Ectodermal cell (in vitro differentiated cells): ENCODE results near the gene SLC34A1.
A peak's percentile ranks its signal among the peaks of the same experiment; 100 is the strongest.

Source experiments
- H3K27ac ChIP-seq: 2 replicates; pipeline ENCODE4 v1.7.0; 2013; ENCODE audit warnings: mild to moderate bottlenecking, low read depth, low read length; ENCODE audit not compliant: insufficient read depth, poor library complexity, severe bottlenecking
- H3K27me3 ChIP-seq: 2 replicates; pipeline ENCODE4 v1.7.0; 2013; ENCODE audit warnings: mild to moderate bottlenecking, low read length; ENCODE audit not compliant: insufficient read depth, control insufficient read depth, poor library complexity, severe bottlenecking
- H3K36me3 ChIP-seq: one replicate; pipeline ENCODE4 v1.7.0; 2013; ENCODE audit warnings: low read length; ENCODE audit not compliant: control insufficient read depth, insufficient read depth
- H3K4me1 ChIP-seq: one replicate; pipeline ENCODE4 v1.7.0; 2013; ENCODE audit warnings: low read length; ENCODE audit not compliant: control insufficient read depth, insufficient read depth
- H3K4me3 ChIP-seq: 2 replicates; pipeline ENCODE4 v1.7.0; 2013; ENCODE audit warnings: low read depth, low read length, control low read depth; ENCODE audit not compliant: insufficient read depth
- H3K9me3 ChIP-seq: 2 replicates; pipeline ENCODE4 v1.7.0; 2013; ENCODE audit warnings: mild to moderate bottlenecking, low read length, moderate library complexity; ENCODE audit not compliant: control insufficient read depth
- WGBS, 2 experiments: methylation state at CpG; one replicate each; pipeline ENCODE4 v1.1.7; 2013; ENCODE audit warnings: missing lambda C conversion rate in 2 of 2; 5-methylcytosine and 5-hydroxymethylcytosine counted together

The SLC34A1 gene

GRCh38 chr5:177362292-177362609 lies 22.0 kb upstream of the SLC34A1 start:
- Histone ChIP-seq H3K36me3 (no peaks in the 10 kb centered on the region), H3K27me3 (peaks cover 20% of the 10 kb centered on the region), H3K9me3 (no peaks in the 10 kb centered on the region), H3K27ac (no peak overlapping the region), H3K4me3 (no peak overlapping the region), H3K4me1 (peaks cover 22% of the 10 kb centered on the region)
- WGBS, 2 experiments: 68 to 69% methylated on average over 8 of the region's 8 CpGs

- peak overlapping the region; percentile 38 for H3K4me3 ChIP-seq
- peaks cover 26% of the 10 kb centered on the region for H3K27me3 ChIP-seq
- peaks cover 28% of the 10 kb centered on the region for H3K4me1 ChIP-seq
- H3K27ac ChIP-seq: no peak overlapping the region
- H3K9me3 ChIP-seq: no peaks in the 10 kb centered on the region
- 6 to 7% methylated on average over 59 of the region's 59 CpGs for WGBS, 2 experiments
- H3K36me3 ChIP-seq: no peaks in the 10 kb centered on the region
Measured at GRCh38 chr5:177362610-177363507, 21.4 kb upstream of the SLC34A1 start.

GRCh38 chr5:177363565-177363964 lies 20.7 kb upstream of the SLC34A1 start:
- no peaks in the 10 kb centered on the region for H3K9me3 ChIP-seq
- H3K27me3 ChIP-seq: peaks cover 33% of the 10 kb centered on the region
- WGBS, 2 experiments: 57 to 60% methylated on average over 9 of the region's 10 CpGs
- H3K36me3 ChIP-seq: no peaks in the 10 kb centered on the region
- no peak overlapping the region for H3K27ac ChIP-seq
- peak overlapping the region; percentile 38 for H3K4me3 ChIP-seq
- H3K4me1 ChIP-seq: peaks cover 28% of the 10 kb centered on the region

GRCh38 chr5:177364159-177364962 lies 19.9 kb upstream of the SLC34A1 start:
- H3K27ac ChIP-seq: no peak overlapping the region
- H3K36me3 ChIP-seq: no peaks in the 10 kb centered on the region
- H3K4me3 ChIP-seq: no peak overlapping the region
- H3K27me3 ChIP-seq: peaks cover 34% of the 10 kb centered on the region
- WGBS, 2 experiments: 85% methylated on average over 11 of the region's 11 CpGs
- no peaks in the 10 kb centered on the region for H3K9me3 ChIP-seq
- H3K4me1 ChIP-seq: peaks cover 28% of the 10 kb centered on the region

- Histone ChIP-seq H3K27ac (no peak overlapping the region), H3K4me3 (no peak overlapping the region)
Measured at GRCh38 chr5:177365845-177366527, 18.2 kb upstream of the SLC34A1 start.

GRCh38 chr5:177366528-177367322 lies 17.5 kb upstream of the SLC34A1 start:
- Histone ChIP-seq H3K27ac (peak overlapping the region; percentile 61), H3K4me1 (peaks cover 33% of the 10 kb centered on the region), H3K9me3 (no peaks in the 10 kb centered on the region), H3K4me3 (peak overlapping the region; percentile 43), H3K27me3 (peaks cover 34% of the 10 kb centered on the region), H3K36me3 (no peaks in the 10 kb centered on the region)
- 1% methylated on average over 36 of the region's 36 CpGs for WGBS, 2 experiments

More at GRCh38 chr5:177365845-177366527, 18.2 kb upstream of the SLC34A1 start:
- peaks cover 34% of the 10 kb centered on the region for H3K27me3 ChIP-seq
- 58 to 63% methylated on average over 14 of the region's 14 CpGs for WGBS, 2 experiments
- no peaks in the 10 kb centered on the region for H3K36me3 ChIP-seq
- peaks cover 28% of the 10 kb centered on the region for H3K4me1 ChIP-seq
- no peaks in the 10 kb centered on the region for H3K9me3 ChIP-seq

GRCh38 chr5:177367323-177367848 lies 16.8 kb upstream of the SLC34A1 start:
- peaks cover 30% of the 10 kb centered on the region for H3K4me1 ChIP-seq
- peak overlapping the region; percentile 43 for H3K4me3 ChIP-seq
- H3K36me3 ChIP-seq: no peaks in the 10 kb centered on the region
- no peak overlapping the region for H3K27ac ChIP-seq
- H3K27me3 ChIP-seq: peaks cover 34% of the 10 kb centered on the region
- H3K9me3 ChIP-seq: no peaks in the 10 kb centered on the region
- WGBS, 2 experiments: 35 to 37% methylated on average over 46 of the region's 46 CpGs

GRCh38 chr5:177367981-177368868 lies 16.0 kb upstream of the SLC34A1 start:
- Histone ChIP-seq H3K4me1 (peaks cover 27% of the 10 kb centered on the region), H3K36me3 (no peaks in the 10 kb centered on the region), H3K27me3 (peaks cover 29% of the 10 kb centered on the region), H3K4me3 (no peak overlapping the region), H3K9me3 (no peaks in the 10 kb centered on the region), H3K27ac (no peak overlapping the region)
- WGBS, 2 experiments: 94 to 95% methylated on average over 29 of the region's 29 CpGs
